GM23248 (cell line): ENCODE measurements around the gene PSMA8.

ENCODE experiments used
- EZH2 ChIP-seq: fragments of 200-600 bp; sonication (generic); IDR thresholded peaks from 2 replicates; pipeline ENCODE4 v1.6.1; 2018; ENCODE audit warnings: antibody characterized with exemption, mild to moderate bottlenecking; ENCODE audit not compliant: insufficient read depth, poor library complexity, severe bottlenecking
- EZH2phosphoT487 ChIP-seq: fragments of 200-600 bp; sonication (generic); IDR thresholded peaks from 2 replicates; pipeline ENCODE4 v1.6.1; 2018; ENCODE audit warnings: antibody characterized with exemption, moderate library complexity, mild to moderate bottlenecking, low read depth; ENCODE audit not compliant: insufficient read depth

GRCh38 chr18:26215247-26215970 is 81.7 kb downstream of the PSMA8 start:
- TF ChIP-seq EZH2 (no peak), EZH2phosphoT487 (no peak)
